Cardiac fibroblast (primary cell): ENCODE data around the gene FOXD3.

ENCODE experiments used
- DNase-seq, 2 donors: peaks; one replicate each; pipeline versions ENCODE4 v3.0.0 to v3.0.0-alpha.2; 2010; ENCODE audit warnings: low read depth in 2 of 2
- H3K4me3 ChIP-seq, 2 donors: replicated peaks in 1 of 2; 1 replicate in 1 of 2; 2 replicates in 1 of 2; pipeline ENCODE4 v1.5.1; 2011; ENCODE audit warnings: low read depth in 2 of 2, low read length in 2 of 2, mild to moderate bottlenecking in 2 of 2, moderate library complexity in 1 of 2
- CTCF ChIP-seq: IDR thresholded peaks from one replicate; pipeline ENCODE4 v1.5.1; 2011; ENCODE audit warnings: low read depth, mild to moderate bottlenecking, low read length, inconsistent platforms

Gene FOXD3

GRCh38 chr1:63281753-63282152, 40.6 kb upstream of the FOXD3 start:
- TF ChIP-seq CTCF = no peak
- no peak overlapping the region for H3K4me3 ChIP-seq
- no peak for DNase-seq

- no peak overlapping the region for H3K4me3 ChIP-seq
- DNase-seq = no peak
- no peak for TF ChIP-seq CTCF
These were observed 33.2 kb upstream of the FOXD3 start for GRCh38 chr1:63289135-63289534.

DNA sequence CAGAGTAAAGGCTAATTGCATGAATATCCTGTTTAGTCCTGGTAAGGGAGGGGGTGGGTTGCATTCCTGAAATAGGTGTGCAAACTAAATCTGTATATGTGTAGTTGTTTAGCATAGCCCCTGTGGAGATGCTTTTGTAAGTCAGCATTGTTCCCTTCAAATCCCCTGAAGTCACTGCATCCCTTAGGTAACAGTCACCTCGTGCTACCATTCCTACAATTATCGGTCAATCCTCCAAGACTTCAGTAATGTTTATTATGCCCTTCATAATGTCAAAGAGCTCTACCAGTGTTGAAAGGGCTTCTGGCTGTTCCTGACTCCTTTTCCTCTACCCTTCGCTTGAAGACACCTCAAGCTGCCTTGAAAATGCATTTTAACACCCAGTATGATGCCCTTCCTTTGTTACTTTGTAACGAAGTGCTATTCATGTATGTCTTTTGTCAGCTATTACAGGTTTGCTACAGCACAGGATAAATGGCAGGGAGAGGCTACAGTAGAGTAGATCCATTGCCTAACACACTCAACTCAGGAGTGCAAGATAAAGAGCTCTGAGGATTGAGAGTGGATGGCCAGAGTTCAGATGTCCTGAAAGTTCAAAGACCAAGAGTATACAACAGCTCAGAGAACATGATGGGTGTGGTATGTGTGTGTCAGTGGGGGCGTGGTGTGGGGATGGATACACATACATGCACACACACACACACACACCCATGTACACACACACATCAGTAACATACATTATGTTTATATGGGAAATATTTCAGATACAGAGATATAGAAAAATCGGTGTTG, 27.4 kb upstream of the FOXD3 start:
- no peak for TF ChIP-seq CTCF
- H3K4me3 ChIP-seq = no peak overlapping the region
- DNase-seq = no peak

- DNase-seq = no peak
- no peak for TF ChIP-seq CTCF
These were observed 18.0 kb upstream of the FOXD3 start for GRCh38 chr1:63304410-63304809.

GRCh38 chr1:63305043-63305442, 17.3 kb upstream of the FOXD3 start:
- no peak for DNase-seq
- TF ChIP-seq CTCF = no peak
- no peak overlapping the region for H3K4me3 ChIP-seq

More at GRCh38 chr1:63304410-63304809, 18.0 kb upstream of the FOXD3 start:
- H3K4me3 ChIP-seq = no peak overlapping the region

DNA sequence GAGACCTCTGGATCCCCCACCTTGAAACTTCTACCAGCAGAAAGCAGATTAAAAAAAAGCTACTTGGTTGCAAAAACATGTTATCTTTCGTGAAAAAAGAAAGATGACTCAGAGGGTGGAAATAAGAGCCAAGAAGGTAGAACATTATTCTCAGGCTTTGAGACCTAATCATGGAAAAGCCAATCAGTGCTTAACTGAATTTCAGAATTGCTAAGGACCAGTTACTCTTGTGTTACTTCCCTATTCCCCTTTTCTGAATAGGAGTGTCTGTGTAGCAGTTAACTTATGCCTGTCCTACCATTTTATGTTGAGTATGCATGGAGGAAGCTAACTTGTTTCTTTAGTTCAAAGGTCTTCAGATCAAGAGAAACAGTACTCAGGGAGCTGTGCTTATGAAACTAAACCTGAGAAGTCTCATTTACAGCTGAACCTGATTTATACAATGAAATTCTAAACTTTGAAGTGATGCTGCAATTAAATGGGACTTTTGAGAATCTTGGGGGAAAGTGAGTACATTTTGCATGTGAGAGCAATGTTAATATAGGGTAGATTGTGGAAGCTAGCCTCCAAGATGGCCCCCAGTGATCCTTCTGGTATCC, 15.1 kb upstream of the FOXD3 start:
- no peak for DNase-seq
- H3K4me3 ChIP-seq = no peak overlapping the region
- TF ChIP-seq CTCF = no peak
